Non-pigmented ciliary epithelial cell (primary cell): ENCODE measurements around the gene KCNMA1.

ENCODE experiments used
- DNase-seq: peaks from one replicate; pipeline ENCODE4 v3.0.0-alpha.2; 2010; ENCODE audit warnings: low read depth

KCNMA1 gene

GRCh38 chr10:77041636-77042258 is 595.9 kb downstream of the KCNMA1 start:
- DNase-seq = no peak

GRCh38 chr10:77038407-77038806 is 599.2 kb downstream of the KCNMA1 start:
- no peak for DNase-seq

- no peak for DNase-seq
Measured at GRCh38 chr10:77037735-77038403, 599.7 kb downstream of the KCNMA1 start.

- no peak for DNase-seq
Measured at GRCh38 chr10:77036993-77037734, 600.4 kb downstream of the KCNMA1 start.

- no peak for DNase-seq
Measured at GRCh38 chr10:77036276-77036675, 601.3 kb downstream of the KCNMA1 start.

GRCh38 chr10:77034795-77035194 is 602.8 kb downstream of the KCNMA1 start:
- DNase-seq = no peak

- DNase-seq = no peak
Measured at GRCh38 chr10:77034240-77034639, 603.4 kb downstream of the KCNMA1 start.

GRCh38 chr10:77032188-77032570 is 605.4 kb downstream of the KCNMA1 start:
- no peak for DNase-seq

GRCh38 chr10:77031531-77032187 is 605.9 kb downstream of the KCNMA1 start:
- DNase-seq = no peak

- DNase-seq = no peak
Measured at GRCh38 chr10:77030974-77031373, 606.6 kb downstream of the KCNMA1 start.

- no peak for DNase-seq
Measured at GRCh38 chr10:77029777-77030717, 607.6 kb downstream of the KCNMA1 start.

GRCh38 chr10:77028042-77028441 is 609.6 kb downstream of the KCNMA1 start:
- no peak for DNase-seq

GRCh38 chr10:77027576-77027975 is 610.0 kb downstream of the KCNMA1 start:
- no peak for DNase-seq

GRCh38 chr10:77027141-77027540 is 610.5 kb downstream of the KCNMA1 start:
- no peak for DNase-seq

GRCh38 chr10:77026148-77026547 is 611.5 kb downstream of the KCNMA1 start:
- no peak for DNase-seq

- DNase-seq = no peak
Measured at GRCh38 chr10:77024461-77024860, 613.1 kb downstream of the KCNMA1 start.

GRCh38 chr10:77023396-77023795 is 614.2 kb downstream of the KCNMA1 start:
- no peak for DNase-seq

- DNase-seq = no peak
Measured at GRCh38 chr10:77022671-77023070, 614.9 kb downstream of the KCNMA1 start.

GRCh38 chr10:77021966-77022490 is 615.6 kb downstream of the KCNMA1 start:
- DNase-seq = no peak

GRCh38 chr10:77020426-77021040 is 617.1 kb downstream of the KCNMA1 start:
- no peak for DNase-seq

GRCh38 chr10:77016855-77017254 is 620.8 kb downstream of the KCNMA1 start:
- DNase-seq = no peak
